GM21515 (cell line): ENCODE measurements around the gene APOBEC3A.

Experiments
- ATAC-seq: cut with Tn5 transposase; IDR thresholded peaks from one replicate; pipeline ENCODE4 v1.9.1; 2021; ENCODE audit not compliant: unreplicated experiment

The APOBEC3A gene

GRCh38 chr22:38957046-38957770 is at the start of gene APOBEC3A:
TSS of gene APOBEC3A (plus strand) at chr22:38957609. CDS start at chr22:38957692, 83 bp downstream.
- ATAC-seq, result no peak

- no peak for ATAC-seq
Measured at GRCh38 chr22:38907767-38908166, 49.6 kb upstream of the APOBEC3A start.

DNA sequence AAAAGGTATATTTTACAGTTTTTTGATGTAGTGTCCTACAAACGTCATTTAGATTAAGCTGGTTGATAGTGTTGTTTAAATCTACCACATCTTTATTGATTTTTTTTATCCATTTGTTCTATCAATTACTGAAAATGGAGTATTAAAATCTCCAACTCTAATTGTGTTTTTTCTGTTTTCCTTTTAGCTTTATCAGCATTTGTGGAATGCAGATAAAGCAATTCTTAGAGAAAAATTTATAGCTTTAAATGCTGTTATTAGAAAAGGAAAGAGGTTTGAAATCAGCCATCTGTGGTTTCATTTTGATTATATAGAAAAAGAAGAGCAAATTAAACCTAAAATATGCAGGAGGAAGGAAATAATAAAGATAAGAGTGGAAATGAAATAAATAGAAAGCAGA is 46.0 kb upstream of the APOBEC3A start:
- no peak for ATAC-seq

DNA sequence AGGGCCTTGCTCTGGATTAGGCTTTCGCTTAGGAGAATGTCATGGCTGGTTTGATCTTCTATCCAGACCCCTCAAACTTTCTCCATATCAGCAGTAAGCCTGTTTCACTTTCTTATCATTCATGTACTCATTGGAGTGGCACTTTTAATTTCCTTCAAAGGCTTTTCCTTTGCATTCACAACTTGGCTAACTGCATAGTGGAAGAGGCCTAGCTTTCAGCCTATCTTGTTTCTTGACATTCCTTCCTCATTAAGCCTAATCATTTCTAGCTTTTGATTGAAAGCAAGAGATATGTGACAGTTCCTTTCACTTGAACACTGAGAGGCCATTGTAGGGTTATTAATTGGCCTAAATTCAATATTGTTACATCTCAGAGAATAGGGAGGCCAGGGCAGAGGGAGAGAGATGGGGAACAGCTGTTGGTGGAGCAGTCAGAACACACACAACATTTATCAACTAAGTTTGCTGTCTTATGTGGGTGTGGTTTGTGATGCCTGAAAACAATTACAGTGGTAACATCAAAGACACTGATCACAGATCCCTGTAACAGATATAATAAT is 37.7 kb upstream of the APOBEC3A start:
- no peak for ATAC-seq

GRCh38 chr22:38921120-38921519 is 36.3 kb upstream of the APOBEC3A start:
- ATAC-seq, result no peak

- ATAC-seq, result no peak
Measured at GRCh38 chr22:38921806-38922205, 35.6 kb upstream of the APOBEC3A start.

DNA sequence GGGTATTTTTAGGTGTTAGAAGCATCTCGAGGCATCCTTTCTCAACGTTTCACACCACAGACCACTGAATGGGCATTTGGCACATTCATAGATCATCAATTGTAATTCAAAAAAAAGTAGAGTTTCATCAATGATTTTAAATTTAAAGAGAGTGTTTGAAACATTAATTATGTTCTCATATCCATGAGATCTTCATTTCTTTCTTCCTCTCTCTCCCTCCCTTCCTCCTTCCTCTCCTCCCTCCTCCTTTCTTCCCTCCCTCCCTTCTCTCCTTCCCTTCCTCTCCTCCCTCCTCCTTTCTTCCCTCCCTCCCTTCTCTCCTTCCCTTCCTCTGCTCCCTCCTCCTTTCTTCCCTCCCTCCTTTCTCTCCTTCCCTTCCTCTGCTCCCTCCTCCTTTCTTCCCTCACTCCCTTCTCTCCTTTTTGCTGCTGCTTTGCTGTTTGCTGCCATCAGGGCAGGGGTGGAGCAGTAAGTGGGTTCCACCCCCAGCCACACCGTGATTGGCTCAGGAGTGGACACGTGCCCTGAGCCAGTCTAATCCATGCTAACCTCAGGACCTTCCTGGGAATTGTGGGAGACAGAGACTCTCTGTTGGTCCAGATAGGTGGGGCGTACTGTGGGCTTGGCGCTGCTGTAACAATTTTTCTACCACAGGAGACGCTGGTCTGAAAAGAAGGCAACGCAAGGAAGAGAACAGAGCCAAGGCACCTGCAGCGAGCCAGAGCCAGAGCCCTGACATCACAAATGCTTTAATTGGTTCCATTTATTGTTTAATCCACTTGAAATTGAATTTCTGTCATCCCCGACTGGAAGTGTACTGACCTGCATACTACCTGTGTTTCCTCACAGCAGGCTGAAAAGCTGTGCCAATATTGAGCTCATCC is 33.7 kb upstream of the APOBEC3A start:
- no peak for ATAC-seq

GRCh38 chr22:38924347-38924952 is 33.0 kb upstream of the APOBEC3A start:
- ATAC-seq, result no peak

DNA sequence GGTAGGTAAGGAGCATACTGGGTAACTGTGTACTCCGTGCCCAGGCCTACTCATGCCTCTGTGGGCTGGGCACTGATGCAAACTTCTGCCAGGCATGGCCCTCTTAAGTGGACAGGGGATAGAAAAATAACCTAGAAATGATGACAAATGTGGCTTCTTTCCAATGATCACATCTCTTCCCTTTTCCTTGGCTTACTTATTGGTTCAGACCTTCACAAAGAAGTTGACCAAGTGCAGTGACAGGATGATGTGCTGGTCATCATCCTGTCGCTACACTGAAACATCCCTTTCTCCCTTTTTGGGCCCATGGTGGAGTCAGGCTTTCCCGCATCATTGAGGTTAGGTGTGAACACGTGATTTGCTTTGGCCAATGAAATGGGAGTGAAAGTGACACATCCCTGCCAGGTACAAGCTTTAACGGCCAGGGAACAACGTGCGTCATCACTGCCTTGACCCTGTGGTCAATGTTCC is 31.8 kb upstream of the APOBEC3A start:
- ATAC-seq, result no peak

GRCh38 chr22:38927033-38927781 is 30.2 kb upstream of the APOBEC3A start:
- no peak for ATAC-seq

- no peak for ATAC-seq
Measured at GRCh38 chr22:38930512-38930911, 26.9 kb upstream of the APOBEC3A start.

DNA sequence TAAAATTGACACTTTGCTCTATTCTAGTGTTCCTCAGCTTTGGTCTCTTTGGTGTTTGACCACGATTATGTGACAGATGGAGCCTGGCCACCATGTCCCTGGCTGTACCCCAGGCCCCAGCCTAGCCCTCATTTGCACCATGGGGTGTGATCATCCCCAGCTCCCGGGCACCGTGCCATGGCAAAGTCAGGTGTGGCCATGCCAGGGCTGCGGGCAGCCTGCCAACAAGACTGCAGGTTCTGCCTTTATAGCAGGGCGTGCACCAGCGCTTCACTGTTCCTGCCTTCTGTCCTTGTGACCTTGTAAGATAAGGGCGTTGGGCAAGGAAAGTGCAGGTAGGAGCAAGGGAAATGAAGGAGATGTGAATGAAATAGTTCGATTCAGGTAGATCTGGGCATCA is 22.4 kb upstream of the APOBEC3A start:
- ATAC-seq, result no peak

DNA sequence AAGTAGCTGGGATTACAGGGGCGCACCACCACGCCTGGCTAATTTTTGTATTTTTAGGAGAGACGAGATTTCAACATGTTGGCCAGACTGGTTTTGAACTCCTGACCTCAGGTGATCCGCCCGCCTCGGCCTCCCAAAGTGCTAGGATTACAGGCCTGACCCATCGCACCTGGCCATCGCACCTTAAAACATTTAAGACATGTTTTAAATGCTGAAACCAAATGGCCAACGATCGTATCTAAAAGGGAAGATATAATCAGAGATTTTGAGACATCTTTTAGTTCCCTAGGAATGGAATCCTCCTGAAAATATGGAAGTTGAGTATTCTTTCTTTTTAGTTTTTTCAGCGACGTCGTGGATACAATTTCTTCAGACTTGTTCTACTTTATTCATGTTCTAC is 21.8 kb upstream of the APOBEC3A start:
- ATAC-seq, result no peak

DNA sequence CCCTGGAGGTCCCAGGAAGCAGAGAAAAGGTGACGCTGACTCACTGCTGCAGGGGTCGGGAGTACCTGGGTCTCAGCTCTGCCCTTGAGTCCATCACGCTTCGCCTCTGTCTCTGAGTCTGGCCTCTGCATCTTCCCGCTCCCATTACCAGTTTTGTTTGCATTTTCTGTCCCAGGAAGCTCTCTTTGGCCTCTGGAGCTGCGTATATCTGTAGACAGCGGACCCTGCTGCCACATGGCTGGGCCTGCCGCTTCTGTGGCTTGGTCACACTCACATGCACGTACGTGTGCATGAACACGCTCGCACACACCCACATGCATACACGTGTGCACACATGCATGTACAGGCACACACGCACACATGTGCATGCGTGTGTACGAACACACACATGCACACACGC is 20.8 kb upstream of the APOBEC3A start:
- no peak for ATAC-seq

DNA sequence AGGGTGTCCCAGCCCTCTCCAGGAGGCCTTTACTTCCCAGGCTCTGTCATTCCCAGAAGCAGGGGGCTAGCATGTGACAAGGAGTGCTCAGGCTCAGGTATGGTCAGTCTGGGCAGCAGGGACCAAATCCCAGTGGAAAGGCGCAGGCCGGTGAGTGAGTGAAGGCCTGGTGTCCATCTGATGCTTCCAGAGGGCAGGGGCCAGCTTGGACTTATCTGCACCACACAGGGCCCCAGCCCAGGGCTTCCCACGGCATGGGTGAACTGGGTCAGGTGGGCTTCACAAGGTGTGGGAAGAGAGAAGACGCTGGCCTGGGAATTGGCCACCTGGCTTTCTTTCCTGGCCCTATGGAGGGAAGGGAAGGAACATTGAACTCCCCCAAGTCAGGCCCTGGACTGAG is 20.4 kb upstream of the APOBEC3A start:
- ATAC-seq, result no peak

GRCh38 chr22:38937541-38937940 is 19.9 kb upstream of the APOBEC3A start:
- ATAC-seq, result no peak

DNA sequence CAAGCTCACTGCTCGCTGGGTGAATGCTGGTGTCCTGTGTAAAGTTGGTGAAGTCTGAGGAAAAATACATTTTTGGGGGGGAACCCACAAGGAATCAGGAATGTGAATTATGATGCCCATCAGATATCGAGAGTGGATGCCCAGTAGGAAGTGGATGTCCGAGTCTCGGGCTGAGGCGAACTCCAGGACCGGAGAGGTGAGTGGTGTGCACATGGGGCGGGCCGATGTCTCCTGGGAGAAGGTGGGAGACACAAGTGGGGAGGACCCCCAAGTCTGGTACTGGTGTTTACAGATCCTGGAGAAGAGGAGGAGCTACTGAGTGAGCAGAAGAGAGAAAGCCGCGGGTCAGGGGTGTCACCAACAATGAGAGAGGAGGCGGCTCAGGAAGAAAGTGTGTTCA is 19.2 kb upstream of the APOBEC3A start:
- ATAC-seq, result no peak

GRCh38 chr22:38938925-38939324 is 18.5 kb upstream of the APOBEC3A start:
- no peak for ATAC-seq

DNA sequence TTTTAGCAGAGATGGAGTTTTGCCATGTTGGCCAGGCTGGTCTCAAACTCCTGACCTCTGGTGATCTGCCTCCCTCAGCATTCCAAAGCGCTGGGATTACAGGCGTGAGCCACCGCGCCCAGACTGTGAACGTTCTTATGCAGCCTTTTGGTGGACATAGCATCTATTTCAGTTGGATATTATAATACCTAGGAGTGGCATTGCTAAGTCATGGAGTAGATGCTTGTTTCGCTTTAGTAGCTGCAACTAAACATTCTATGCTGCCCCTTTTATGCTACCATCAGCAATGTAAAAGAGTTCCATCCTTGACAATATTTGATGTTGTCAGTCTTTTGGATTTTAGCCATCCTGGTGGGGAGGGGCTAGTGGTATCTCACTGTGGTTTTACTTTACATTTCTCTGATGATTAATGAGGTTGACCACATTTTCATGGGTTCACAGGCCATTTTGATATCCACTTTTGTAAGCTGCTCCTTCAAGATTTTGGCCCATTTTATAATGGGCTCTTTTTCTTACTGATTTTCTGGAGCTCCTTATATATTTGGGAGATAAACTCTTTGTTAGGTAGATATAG is 16.5 kb upstream of the APOBEC3A start:
- no peak for ATAC-seq

DNA sequence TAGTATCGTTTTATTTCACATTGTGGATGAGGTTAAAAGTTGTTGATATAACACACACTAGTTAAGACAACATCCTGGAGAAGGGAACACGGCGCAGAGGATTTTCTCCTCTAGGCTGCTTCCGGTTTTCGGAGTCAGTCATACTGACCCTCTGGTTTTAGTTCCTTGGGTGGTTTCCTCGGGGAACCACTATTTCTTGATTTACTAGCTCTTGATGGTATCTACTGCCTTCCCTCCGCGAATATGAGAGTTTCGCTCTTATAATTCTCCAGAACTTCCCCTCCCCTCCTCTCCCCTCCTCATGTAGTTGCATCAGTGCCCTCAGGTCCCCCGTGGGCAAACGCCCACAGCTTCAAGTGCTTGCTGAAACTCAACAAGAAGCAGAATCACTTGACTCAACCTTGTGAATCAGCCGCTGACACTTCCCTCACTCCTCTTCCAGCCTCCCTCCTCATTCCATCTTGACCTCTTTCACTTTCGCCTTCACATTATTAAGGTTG is 15.9 kb upstream of the APOBEC3A start:
- ATAC-seq, result peak; percentile 62
